Nephron (organoid): ENCODE measurements around the gene DNAJC2.

ENCODE experiments used
- H3K27ac Mint-ChIP-seq, 3 experiments: 2 replicates each; pipeline ENCODE4 v1.8.0; 2020; ENCODE audit warnings: mixed read lengths in 3 of 3, mild to moderate bottlenecking in 2 of 3, moderate library complexity in 1 of 3
- H3K27me3 Mint-ChIP-seq: 2 replicates; pipeline ENCODE4 v1.8.0; 2021; ENCODE audit warnings: low read depth, mild to moderate bottlenecking, moderate library complexity, mixed read lengths
- H3K36me3 Mint-ChIP-seq: 2 replicates; pipeline ENCODE4 v1.8.0; 2020; ENCODE audit warnings: low read depth, mixed read lengths
- H3K4me1 Mint-ChIP-seq: 2 replicates; pipeline ENCODE4 v1.8.0; 2020; ENCODE audit warnings: mixed read lengths
- H3K4me3 Mint-ChIP-seq, 3 experiments: 2 replicates each; pipeline ENCODE4 v1.8.0; 2020; ENCODE audit warnings: mild to moderate bottlenecking in 3 of 3, mixed read lengths in 3 of 3, moderate library complexity in 2 of 3
- H3K9me3 Mint-ChIP-seq: 2 replicates; pipeline ENCODE4 v1.8.0; 2020; ENCODE audit warnings: mixed read lengths
- TF ChIP-seq, protein P1 (sequence below), 3 experiments: fragments of 200-600 bp; sonication (generic); IDR thresholded peaks; one replicate each; pipeline ENCODE4 v1.5.0; 2021; ENCODE audit warnings: antibody characterized with exemption in 3 of 3; ENCODE audit not compliant: unreplicated experiment in 3 of 3

Gene DNAJC2

DNA sequence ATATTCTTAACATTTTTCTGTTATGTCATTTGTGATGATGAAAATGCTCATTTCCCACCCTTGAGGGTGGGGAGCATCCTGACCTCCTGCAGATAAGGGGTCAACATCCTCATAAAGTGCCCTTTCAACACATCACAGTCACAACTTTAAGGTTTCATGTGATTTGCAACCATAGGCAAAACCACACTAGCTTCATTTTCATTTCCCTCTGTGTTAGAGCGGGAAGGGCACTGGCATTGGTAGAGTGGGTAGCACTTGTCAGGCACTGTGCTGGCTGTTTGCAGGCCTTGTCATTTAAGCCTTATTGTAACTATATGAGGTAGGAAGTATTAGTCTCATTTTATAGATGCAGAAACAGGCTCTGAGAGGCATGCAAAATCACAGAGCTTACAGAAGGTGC, 42.7 kb upstream of the DNAJC2 start:
- no peaks in the 10 kb centered on the region for H3K9me3 Mint-ChIP-seq
- TF ChIP-seq, protein P1, sequence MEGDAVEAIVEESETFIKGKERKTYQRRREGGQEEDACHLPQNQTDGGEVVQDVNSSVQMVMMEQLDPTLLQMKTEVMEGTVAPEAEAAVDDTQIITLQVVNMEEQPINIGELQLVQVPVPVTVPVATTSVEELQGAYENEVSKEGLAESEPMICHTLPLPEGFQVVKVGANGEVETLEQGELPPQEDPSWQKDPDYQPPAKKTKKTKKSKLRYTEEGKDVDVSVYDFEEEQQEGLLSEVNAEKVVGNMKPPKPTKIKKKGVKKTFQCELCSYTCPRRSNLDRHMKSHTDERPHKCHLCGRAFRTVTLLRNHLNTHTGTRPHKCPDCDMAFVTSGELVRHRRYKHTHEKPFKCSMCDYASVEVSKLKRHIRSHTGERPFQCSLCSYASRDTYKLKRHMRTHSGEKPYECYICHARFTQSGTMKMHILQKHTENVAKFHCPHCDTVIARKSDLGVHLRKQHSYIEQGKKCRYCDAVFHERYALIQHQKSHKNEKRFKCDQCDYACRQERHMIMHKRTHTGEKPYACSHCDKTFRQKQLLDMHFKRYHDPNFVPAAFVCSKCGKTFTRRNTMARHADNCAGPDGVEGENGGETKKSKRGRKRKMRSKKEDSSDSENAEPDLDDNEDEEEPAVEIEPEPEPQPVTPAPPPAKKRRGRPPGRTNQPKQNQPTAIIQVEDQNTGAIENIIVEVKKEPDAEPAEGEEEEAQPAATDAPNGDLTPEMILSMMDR (IDR thresholded peaks at IDR 0.05; ENCODE audit: unreplicated experiment in 3 of 3): no peak
- no peaks in the 10 kb centered on the region for H3K27me3 Mint-ChIP-seq
- H3K27ac Mint-ChIP-seq: no peak overlapping the region
- no peaks in the 10 kb centered on the region for H3K4me1 Mint-ChIP-seq
- H3K36me3 Mint-ChIP-seq: no peaks in the 10 kb centered on the region
- H3K4me3 Mint-ChIP-seq: no peak overlapping the region

DNA sequence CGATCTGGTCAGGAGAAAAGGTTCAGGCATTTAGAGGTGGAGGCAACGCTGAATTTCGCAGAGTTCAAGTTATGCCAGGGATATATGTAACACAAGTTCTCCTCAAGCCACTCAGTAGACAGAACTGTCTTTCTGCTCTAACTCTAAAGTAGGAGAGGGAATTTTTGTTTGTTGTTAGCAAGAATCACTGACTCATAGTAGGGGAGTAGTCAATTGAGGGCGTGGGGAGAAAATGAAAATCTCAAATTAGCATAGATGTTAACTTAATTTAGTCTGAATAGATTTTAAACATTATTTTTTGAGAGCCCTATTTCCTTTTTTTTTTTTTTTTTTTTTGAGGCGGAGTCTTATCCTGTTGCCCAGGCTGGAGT, 37.5 kb upstream of the DNAJC2 start:
- Mint-ChIP-seq H3K27ac (no peak overlapping the region), H3K27me3 (peaks cover 4% of the 10 kb centered on the region), H3K36me3 (no peaks in the 10 kb centered on the region), H3K4me3 (no peak overlapping the region), H3K9me3 (no peaks in the 10 kb centered on the region), H3K4me1 (no peaks in the 10 kb centered on the region)
- TF ChIP-seq, protein P1 (IDR thresholded peaks at IDR 0.05; ENCODE audit: unreplicated experiment in 3 of 3): no peak

DNA sequence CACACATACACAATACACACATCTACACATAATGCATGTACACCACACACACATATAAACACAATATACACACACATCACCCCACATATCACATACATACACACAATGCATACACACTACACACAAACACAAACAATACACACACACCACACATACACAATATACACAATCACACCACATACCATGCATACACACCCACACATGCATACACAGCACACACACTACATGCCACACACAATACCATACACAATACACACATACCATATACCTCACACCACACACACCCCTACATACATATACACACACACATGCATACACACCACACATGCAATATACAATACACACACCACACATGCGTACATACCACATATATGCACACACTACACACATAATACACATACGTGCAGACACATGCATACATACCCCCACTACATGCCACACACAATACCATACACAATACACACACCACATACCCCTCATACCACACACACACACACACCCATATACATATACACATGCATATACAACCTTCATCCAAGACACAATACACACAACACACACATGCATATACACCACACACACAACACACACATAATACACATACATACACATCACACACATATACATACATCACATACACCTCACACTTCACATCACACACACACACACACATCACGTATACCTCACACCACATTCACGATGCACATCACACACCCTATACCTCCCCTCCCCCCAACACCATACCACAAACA, 36.9 kb upstream of the DNAJC2 start:
- no peak overlapping the region for H3K4me3 Mint-ChIP-seq
- no peaks in the 10 kb centered on the region for H3K36me3 Mint-ChIP-seq
- no peaks in the 10 kb centered on the region for H3K9me3 Mint-ChIP-seq
- H3K27me3 Mint-ChIP-seq: peaks cover 4% of the 10 kb centered on the region
- H3K4me1 Mint-ChIP-seq: no peaks in the 10 kb centered on the region
- H3K27ac Mint-ChIP-seq: no peak overlapping the region
- TF ChIP-seq, protein P1 (IDR thresholded peaks at IDR 0.05; ENCODE audit: unreplicated experiment in 3 of 3): no peak

DNA sequence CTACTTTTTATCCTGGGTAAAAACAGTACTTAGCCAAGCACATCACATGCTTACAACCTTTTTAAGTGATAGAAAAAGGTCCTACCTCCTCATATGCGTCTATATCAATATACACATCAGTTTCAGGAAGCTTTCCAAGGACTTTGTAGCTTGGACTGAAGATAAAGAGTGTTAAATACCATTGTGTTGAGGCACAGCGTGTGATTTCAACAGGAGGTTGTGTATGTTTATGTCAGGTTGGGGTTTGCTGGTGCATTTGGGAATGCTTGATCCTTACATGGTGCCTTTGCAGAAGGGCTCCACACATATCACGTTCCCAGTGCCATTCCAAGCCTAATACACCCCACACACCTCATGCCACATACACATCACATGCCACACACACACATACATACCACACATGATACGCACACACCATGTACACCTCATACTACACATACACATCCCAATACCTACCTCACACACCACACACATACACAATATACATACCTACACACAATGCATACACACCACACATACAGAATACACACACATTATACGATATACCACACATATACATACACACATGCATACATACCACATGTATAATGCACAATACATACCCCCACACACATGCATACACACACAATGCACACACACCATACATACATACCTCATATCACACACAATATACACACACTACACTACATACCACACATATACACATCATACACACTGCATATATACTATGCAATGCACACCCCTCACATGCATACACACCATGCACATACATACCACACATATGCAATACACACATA, 36.0 kb upstream of the DNAJC2 start:
- no peaks in the 10 kb centered on the region for H3K9me3 Mint-ChIP-seq
- H3K27me3 Mint-ChIP-seq: peaks cover 4% of the 10 kb centered on the region
- no peak overlapping the region for H3K27ac Mint-ChIP-seq
- no peak overlapping the region for H3K4me3 Mint-ChIP-seq
- TF ChIP-seq, protein P1 (IDR thresholded peaks at IDR 0.05; ENCODE audit: unreplicated experiment in 3 of 3): no peak
- H3K36me3 Mint-ChIP-seq: no peaks in the 10 kb centered on the region
- no peaks in the 10 kb centered on the region for H3K4me1 Mint-ChIP-seq

DNA sequence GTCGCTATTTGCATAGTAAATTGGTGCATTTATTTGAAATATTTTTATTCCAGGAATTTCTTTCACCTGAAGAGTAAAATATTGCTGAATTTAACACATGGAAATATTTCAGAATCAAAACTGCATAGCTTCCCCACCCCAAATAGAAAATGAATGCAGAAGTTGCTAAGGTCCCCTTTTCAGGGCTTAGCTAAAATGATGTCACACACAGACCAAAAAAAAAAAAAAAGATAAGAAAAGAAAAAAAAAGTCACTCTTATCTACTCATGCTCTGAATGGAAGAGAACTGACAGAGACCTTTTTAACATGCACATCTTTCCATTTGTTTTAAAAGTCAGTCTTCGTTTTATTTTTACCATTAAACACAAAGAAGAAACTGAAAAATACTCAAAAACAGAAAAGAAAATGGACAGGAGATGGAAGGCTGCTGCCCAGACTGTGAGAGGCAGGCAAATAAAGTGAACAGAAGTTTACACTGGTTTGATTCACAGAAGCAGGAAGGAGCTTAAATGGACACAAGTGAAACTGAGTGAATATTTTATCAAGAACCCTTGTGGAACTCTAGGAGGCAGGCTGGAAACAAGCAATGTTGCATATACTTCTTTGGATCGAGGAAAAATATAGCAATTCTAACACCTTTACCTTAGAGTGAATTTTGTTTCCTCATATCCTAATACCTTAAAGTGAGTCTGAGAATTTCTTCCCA, 34.9 kb upstream of the DNAJC2 start:
- TF ChIP-seq, protein P1 (IDR thresholded peaks at IDR 0.05; ENCODE audit: unreplicated experiment in 3 of 3): no peak
- Mint-ChIP-seq H3K27me3 (peaks cover 4% of the 10 kb centered on the region), H3K36me3 (no peaks in the 10 kb centered on the region), H3K27ac (no peak overlapping the region), H3K9me3 (no peaks in the 10 kb centered on the region), H3K4me3 (no peak overlapping the region), H3K4me1 (no peaks in the 10 kb centered on the region)
